HEK293 (cell line): ENCODE data around the gene PSTPIP1.

Source experiments
- CTCF ChIA-PET: fragments of 350-600 bp; formaldehyde crosslinking; extraction: SDS; loops from one replicate; lab custom pipeline; 2021; ENCODE audit warnings: antibody characterized with exemption; lab: Yijun Ruan, JAX
- POLR2A ChIA-PET: fragments of 300-600 bp; formaldehyde crosslinking; extraction: SDS; loops from one replicate; lab custom pipeline; 2020; ENCODE audit warnings: antibody characterized with exemption, inconsistent platforms; lab: Yijun Ruan, JAX
- H3K27ac ChIP-seq: fragments of 200-500 bp; sonication (Bioruptor generic); 2 replicates; pipeline ENCODE4 v1.5.1; 2014; ENCODE audit warnings: low read depth, low read length, control low read depth, inconsistent platforms; ENCODE audit errors: extremely low read depth
- H3K36me3 ChIP-seq, 2 experiments: fragments of 200-500 bp in 1 of 2; sonication (Bioruptor generic) in 1 of 2; 1 replicate in 1 of 2; 2 replicates in 1 of 2; pipeline ENCODE4 v1.5.1; 2014 to 2017; ENCODE audit warnings: inconsistent platforms in 2 of 2, low read length in 2 of 2; ENCODE audit not compliant: control insufficient read depth in 2 of 2, insufficient read depth in 1 of 2
- H3K4me1 ChIP-seq: fragments of 200-500 bp; sonication (Bioruptor generic); 2 replicates; pipeline ENCODE4 v1.5.1; 2014; ENCODE audit warnings: mild to moderate bottlenecking, low read length, inconsistent platforms; ENCODE audit not compliant: control insufficient read depth, insufficient read depth
- H3K4me3 ChIP-seq: 2 replicates; pipeline ENCODE4 v1.5.1; 2011; ENCODE audit warnings: low read depth, mild to moderate bottlenecking, control low read depth, low read length, moderate library complexity
- H3K9me3 ChIP-seq: fragments of 200-500 bp; sonication (Bioruptor generic); 2 replicates; pipeline ENCODE4 v1.5.1; 2014; ENCODE audit warnings: low read depth, low read length, inconsistent platforms; ENCODE audit not compliant: control insufficient read depth, insufficient read depth
- GFI1B ChIP-seq: fragments of 450-650 bp; formaldehyde crosslinking; IDR thresholded peaks from 2 replicates; pipeline ENCODE4 v1.5.1; 2016; ENCODE audit warnings: missing biosample characterization, missing genetic modification characterization
- KLF7 ChIP-seq: fragments of 450-650 bp; formaldehyde crosslinking; IDR thresholded peaks from 2 replicates; pipeline ENCODE4 v1.5.1; 2016; ENCODE audit warnings: missing biosample characterization, missing genetic modification characterization, borderline replicate concordance
- KLF8 ChIP-seq: fragments of 450-650 bp; formaldehyde crosslinking; IDR thresholded peaks from 2 replicates; pipeline ENCODE4 v1.5.1; 2016; ENCODE audit warnings: missing biosample characterization, missing genetic modification characterization
- RBAK ChIP-seq: fragments of 450-650 bp; formaldehyde crosslinking; IDR thresholded peaks from 2 replicates; pipeline ENCODE4 v1.5.1; 2016; ENCODE audit warnings: missing biosample characterization, missing genetic modification characterization
- SCRT1 ChIP-seq: fragments of 450-650 bp; formaldehyde crosslinking; IDR thresholded peaks from 2 replicates; pipeline ENCODE4 v1.5.1; 2016; ENCODE audit warnings: missing biosample characterization, missing genetic modification characterization, borderline replicate concordance
- SCRT2 ChIP-seq: fragments of 450-650 bp; formaldehyde crosslinking; IDR thresholded peaks from 2 replicates; pipeline ENCODE4 v1.5.1; 2016; ENCODE audit warnings: missing biosample characterization, missing genetic modification characterization
- WT1 ChIP-seq: fragments of 450-650 bp; formaldehyde crosslinking; IDR thresholded peaks from 2 replicates; pipeline ENCODE4 v1.5.1; 2016; ENCODE audit warnings: missing biosample characterization, missing genetic modification characterization
- ZNF121 ChIP-seq: fragments of 450-650 bp; formaldehyde crosslinking; IDR thresholded peaks from 2 replicates; pipeline ENCODE4 v1.5.1; 2016; ENCODE audit warnings: missing biosample characterization, missing genetic modification characterization
- ZNF19 ChIP-seq: fragments of 450-650 bp; formaldehyde crosslinking; IDR thresholded peaks from 2 replicates; pipeline ENCODE4; 2016; ENCODE audit warnings: missing biosample characterization, missing genetic modification characterization, low read depth
- ZNF2 ChIP-seq: fragments of 450-650 bp; formaldehyde crosslinking; IDR thresholded peaks from 2 replicates; pipeline ENCODE4 v1.5.1; 2016; ENCODE audit warnings: missing biosample characterization, missing genetic modification characterization
- ZNF214 ChIP-seq: fragments of 450-650 bp; formaldehyde crosslinking; IDR thresholded peaks from 2 replicates; pipeline ENCODE4 v1.5.1; 2017; ENCODE audit warnings: missing biosample characterization, mild to moderate bottlenecking, missing genetic modification characterization, borderline replicate concordance
- ZNF354C ChIP-seq: fragments of 450-650 bp; formaldehyde crosslinking; IDR thresholded peaks from 2 replicates; pipeline ENCODE4 v1.5.1; 2016; ENCODE audit warnings: missing biosample characterization, missing genetic modification characterization, low read depth, borderline replicate concordance
- ZNF416 ChIP-seq: fragments of 450-650 bp; formaldehyde crosslinking; IDR thresholded peaks from 2 replicates; pipeline ENCODE4 v1.5.1; 2016; ENCODE audit warnings: missing biosample characterization, missing genetic modification characterization
- ZNF426 ChIP-seq: fragments of 450-650 bp; formaldehyde crosslinking; IDR thresholded peaks from 2 replicates; pipeline ENCODE4 v1.5.1; 2017; ENCODE audit warnings: missing biosample characterization, missing genetic modification characterization, mild to moderate bottlenecking, inconsistent platforms, moderate library complexity
- ZNF626 ChIP-seq: fragments of 450-650 bp; sonication (Bioruptor Pico); formaldehyde crosslinking; IDR thresholded peaks from 2 replicates; pipeline ENCODE4 v1.5.1; 2018; ENCODE audit warnings: missing biosample characterization, missing genetic modification characterization, inconsistent platforms
- ZNF645 ChIP-seq: fragments of 450-650 bp; formaldehyde crosslinking; IDR thresholded peaks from 2 replicates; pipeline ENCODE4; 2016; ENCODE audit warnings: missing biosample characterization, missing genetic modification characterization
- ZNF654 ChIP-seq: fragments of 450-650 bp; formaldehyde crosslinking; IDR thresholded peaks from 2 replicates; pipeline ENCODE4 v1.5.1; 2016; ENCODE audit warnings: low read depth, missing biosample characterization, missing genetic modification characterization
- ZNF670 ChIP-seq: fragments of 450-650 bp; formaldehyde crosslinking; IDR thresholded peaks from 2 replicates; pipeline ENCODE4 v1.5.1; 2016; ENCODE audit warnings: missing biosample characterization, missing genetic modification characterization, low read depth
- TF ChIP-seq, protein P1 (sequence below): fragments of 450-650 bp; formaldehyde crosslinking; IDR thresholded peaks from 2 replicates; pipeline ENCODE4 v1.5.1; 2016; ENCODE audit warnings: missing biosample characterization, missing genetic modification characterization

PSTPIP1 gene

GRCh38 chr15:76987896-76988860 is 6.7 kb upstream of the PSTPIP1 start:
- H3K36me3 ChIP-seq: no peaks in the 10 kb centered on the region
- ChIA-PET POLR2A (no interaction called here), CTCF (interaction anchor here (0.6 to 2.5 kb wide), 5 partner anchors 10 to 428 kb away, joined by 4 to 7 read pairs (median 5); no protein-coding TSS in a partner anchor)
- no peak overlapping the region for H3K27ac ChIP-seq
- no peak for TF ChIP-seq ZNF354C
- TF ChIP-seq WT1: no peak
- TF ChIP-seq ZNF121 (tag by site-specific recombination): no peak
- TF ChIP-seq KLF7 (tag by site-specific recombination): no peak
- no peak for TF ChIP-seq ZNF214 (tag by site-specific recombination)
- TF ChIP-seq, protein P1, sequence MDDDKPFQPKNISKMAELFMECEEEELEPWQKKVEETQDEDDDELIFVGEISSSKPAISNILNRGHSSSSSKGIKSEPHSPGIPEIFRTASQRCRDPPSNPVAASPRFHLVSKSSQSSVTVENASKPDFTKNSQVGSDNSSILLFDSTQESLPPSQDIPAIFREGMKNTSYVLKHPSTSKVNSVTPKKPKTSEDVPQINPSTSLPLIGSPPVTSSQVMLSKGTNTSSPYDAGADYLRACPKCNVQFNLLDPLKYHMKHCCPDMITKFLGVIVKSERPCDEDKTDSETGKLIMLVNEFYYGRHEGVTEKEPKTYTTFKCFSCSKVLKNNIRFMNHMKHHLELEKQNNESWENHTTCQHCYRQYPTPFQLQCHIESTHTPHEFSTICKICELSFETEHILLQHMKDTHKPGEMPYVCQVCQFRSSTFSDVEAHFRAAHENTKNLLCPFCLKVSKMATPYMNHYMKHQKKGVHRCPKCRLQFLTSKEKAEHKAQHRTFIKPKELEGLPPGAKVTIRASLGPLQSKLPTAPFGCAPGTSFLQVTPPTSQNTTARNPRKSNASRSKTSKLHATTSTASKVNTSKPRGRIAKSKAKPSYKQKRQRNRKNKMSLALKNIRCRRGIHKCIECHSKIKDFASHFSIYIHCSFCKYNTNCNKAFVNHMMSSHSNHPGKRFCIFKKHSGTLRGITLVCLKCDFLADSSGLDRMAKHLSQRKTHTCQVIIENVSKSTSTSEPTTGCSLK: no peak
- no peak for TF ChIP-seq KLF8
- TF ChIP-seq ZNF645 (tag by site-specific recombination): no peak
- no peak for TF ChIP-seq ZNF19 (tag by site-specific recombination)
- no peak for TF ChIP-seq ZNF416 (tag by site-specific recombination)
- TF ChIP-seq ZNF626 (tag by site-specific recombination): no peak
- TF ChIP-seq RBAK (tag by site-specific recombination): no peak
- no peak for TF ChIP-seq ZNF670 (tag by site-specific recombination)
- TF ChIP-seq ZNF426 (tag by site-specific recombination): no peak
- no peak for TF ChIP-seq ZNF2
- H3K4me3 ChIP-seq: no peak overlapping the region
- H3K4me1 ChIP-seq: no peaks in the 10 kb centered on the region
- no peaks in the 10 kb centered on the region for H3K9me3 ChIP-seq

- no peaks in the 10 kb centered on the region for H3K4me1 ChIP-seq
- no peak overlapping the region for H3K27ac ChIP-seq
- CTCF ChIA-PET: interaction anchor here (0.6 to 2.5 kb wide), 5 partner anchors 11 to 554 kb away, joined by 3 to 7 read pairs (median 4); no protein-coding TSS in a partner anchor
Observed at GRCh38 chr15:76988867-76989780, 5.8 kb upstream of the PSTPIP1 start.

DNA sequence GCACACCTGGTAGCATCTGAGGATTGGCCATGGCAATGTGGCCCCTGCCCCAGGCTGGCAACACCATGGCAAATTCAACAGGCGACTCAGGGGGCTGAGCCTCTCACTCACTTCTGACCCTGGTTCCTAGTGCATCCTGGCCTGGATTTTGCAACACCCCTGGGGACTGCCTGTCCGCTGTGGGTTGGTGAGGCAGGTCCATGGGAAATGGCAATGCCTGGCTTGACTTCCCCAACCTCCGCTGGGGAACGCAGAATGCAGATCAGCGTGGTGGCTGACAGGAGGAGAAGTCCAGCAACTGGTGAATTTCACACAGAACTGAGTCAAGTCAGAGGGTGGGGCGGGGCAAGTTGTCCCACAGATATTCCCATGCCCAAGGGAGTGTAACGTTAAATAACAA is 3.9 kb upstream of the PSTPIP1 start:
- no peak for TF ChIP-seq KLF8
- TF ChIP-seq SCRT2 (tag by site-specific recombination): peak; percentile 77
- H3K4me3 ChIP-seq: no peak overlapping the region
- H3K9me3 ChIP-seq: no peaks in the 10 kb centered on the region
- no peaks in the 10 kb centered on the region for H3K36me3 ChIP-seq
- ChIA-PET POLR2A (no interaction called here), CTCF (no interaction called here)
- no peak overlapping the region for H3K27ac ChIP-seq
- H3K4me1 ChIP-seq: no peaks in the 10 kb centered on the region

More at GRCh38 chr15:76988867-76989780, 5.8 kb upstream of the PSTPIP1 start:
- H3K4me3 ChIP-seq: no peak overlapping the region
- 0 out of 2 replicates have a peak, but pooled peaks have one; percentile 45 for TF ChIP-seq SCRT1
- no peak for TF ChIP-seq ZNF654 (tag by site-specific recombination)
- no peak for TF ChIP-seq GFI1B (tag by site-specific recombination)
- POLR2A ChIA-PET: no interaction called here
- H3K36me3 ChIP-seq: no peaks in the 10 kb centered on the region
- no peaks in the 10 kb centered on the region for H3K9me3 ChIP-seq
